AG04450 (cell line): ENCODE measurements around the gene AK3. TPM values are rescaled to one million over a fixed set of nuclear protein-coding genes. Genes with fewer than 3 reads are reported as not detected.

ENCODE experiments used
- CTCF ChIA-PET: fragments of 300-600, 350-600 bp; formaldehyde crosslinking; extraction: SDS; loops from one replicate; lab custom pipeline; 2022; ENCODE audit warnings: antibody characterized with exemption, inconsistent platforms; lab: Charles Lee
- POLR2A ChIA-PET: fragments of 350-600 bp; formaldehyde crosslinking; extraction: SDS; loops from one replicate; lab custom pipeline; 2021; ENCODE audit warnings: antibody characterized with exemption, inconsistent platforms; lab: Yijun Ruan, JAX
- DNase-seq: peaks from one replicate; pipeline ENCODE4 v3.0.0-alpha.2; 2011; ENCODE audit warnings: low read depth, low spot score
- H3K27ac ChIP-seq: one replicate; pipeline ENCODE4 v1.5.1; 2012; ENCODE audit warnings: low read depth, low read length, control low read depth
- H3K27me3 ChIP-seq: one replicate; pipeline ENCODE4 v1.6.0; 2012; ENCODE audit warnings: low read length; ENCODE audit not compliant: control insufficient read depth, insufficient read depth
- H3K4me3 ChIP-seq: 2 replicates; pipeline ENCODE4 v1.5.1; 2011; ENCODE audit warnings: mild to moderate bottlenecking, low read depth, low read length, control low read depth
- H3K9me3 ChIP-seq: 2 replicates; pipeline ENCODE4 v1.5.1; 2012; ENCODE audit warnings: low read length; ENCODE audit not compliant: control insufficient read depth, insufficient read depth
- polyA plus RNA-seq: library from polyadenylated mRNA; depleted of rRNA; stranded (reverse); fragments of >200 nt; gene quantifications from 2 replicates; pipeline ENCODE4 v1.2.3, GENCODE V29; 2011
- TF ChIP-seq, protein P1 (sequence below): IDR thresholded peaks from 2 replicates; pipeline ENCODE4 v1.5.1; 2011; ENCODE audit warnings: low read depth, low read length, control low read depth, inconsistent platforms

AK3 gene
- polyA plus RNA-seq, 1 experiment, result 70.3 TPM

DNA sequence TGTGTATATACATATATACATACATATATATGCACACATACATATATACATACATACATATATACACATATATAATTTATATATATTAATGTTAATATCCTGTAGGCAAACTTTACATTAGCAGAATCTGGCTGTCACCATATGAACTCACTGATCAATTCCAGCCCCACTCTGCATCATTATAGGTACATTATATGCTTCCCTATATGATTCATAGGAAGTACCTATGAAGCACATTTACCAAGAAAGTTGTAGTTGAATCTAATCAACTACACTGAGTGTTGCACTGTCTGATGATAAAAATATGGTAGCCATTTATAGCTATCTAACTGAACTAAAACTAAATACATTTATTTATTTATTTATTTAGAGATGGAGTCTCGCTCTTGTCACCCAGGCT, 69.3 kb downstream of the AK3 start:
- H3K9me3 ChIP-seq, result no peaks in the 10 kb centered on the region
- H3K27ac ChIP-seq, result no peak overlapping the region
- no peak for DNase-seq
- POLR2A ChIA-PET, result interaction anchor here (0.6 kb wide), 1 partner anchor 54 kb away, joined by 3 read pairs; no protein-coding TSS in a partner anchor
- H3K4me3 ChIP-seq, result no peak overlapping the region
- no peaks in the 10 kb centered on the region for H3K27me3 ChIP-seq
- CTCF ChIA-PET, result interaction anchor here (0.7 kb wide), 1 partner anchor 10 kb away, joined by 3 read pairs; the partner anchor contains the start of gene PLPP6
- TF ChIP-seq, protein P1, sequence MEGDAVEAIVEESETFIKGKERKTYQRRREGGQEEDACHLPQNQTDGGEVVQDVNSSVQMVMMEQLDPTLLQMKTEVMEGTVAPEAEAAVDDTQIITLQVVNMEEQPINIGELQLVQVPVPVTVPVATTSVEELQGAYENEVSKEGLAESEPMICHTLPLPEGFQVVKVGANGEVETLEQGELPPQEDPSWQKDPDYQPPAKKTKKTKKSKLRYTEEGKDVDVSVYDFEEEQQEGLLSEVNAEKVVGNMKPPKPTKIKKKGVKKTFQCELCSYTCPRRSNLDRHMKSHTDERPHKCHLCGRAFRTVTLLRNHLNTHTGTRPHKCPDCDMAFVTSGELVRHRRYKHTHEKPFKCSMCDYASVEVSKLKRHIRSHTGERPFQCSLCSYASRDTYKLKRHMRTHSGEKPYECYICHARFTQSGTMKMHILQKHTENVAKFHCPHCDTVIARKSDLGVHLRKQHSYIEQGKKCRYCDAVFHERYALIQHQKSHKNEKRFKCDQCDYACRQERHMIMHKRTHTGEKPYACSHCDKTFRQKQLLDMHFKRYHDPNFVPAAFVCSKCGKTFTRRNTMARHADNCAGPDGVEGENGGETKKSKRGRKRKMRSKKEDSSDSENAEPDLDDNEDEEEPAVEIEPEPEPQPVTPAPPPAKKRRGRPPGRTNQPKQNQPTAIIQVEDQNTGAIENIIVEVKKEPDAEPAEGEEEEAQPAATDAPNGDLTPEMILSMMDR, result no peak

DNA sequence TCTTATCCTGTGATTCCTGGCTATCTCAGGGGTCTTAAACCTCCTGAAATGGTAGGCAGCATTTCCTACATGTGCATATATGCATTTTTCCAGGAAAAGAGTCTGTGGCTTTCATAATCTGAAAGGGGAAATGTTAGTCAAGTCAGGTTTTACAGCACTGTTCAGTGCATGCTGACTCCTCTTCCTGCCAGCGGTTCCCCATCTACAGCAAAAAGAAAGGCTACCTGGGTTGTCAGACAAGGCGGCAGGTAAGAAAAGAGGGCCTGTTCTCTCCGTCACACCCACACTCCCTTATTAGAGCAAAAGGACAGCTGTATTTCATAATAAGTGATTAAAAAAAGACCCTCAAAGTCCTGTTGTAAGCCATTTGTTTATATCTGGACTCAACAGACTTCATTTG, 70.4 kb downstream of the AK3 start:
- ChIA-PET CTCF (no interaction called here), POLR2A (no interaction called here)
- Histone ChIP-seq H3K27ac (no peak overlapping the region), H3K27me3 (no peaks in the 10 kb centered on the region), H3K9me3 (no peaks in the 10 kb centered on the region), H3K4me3 (no peak overlapping the region)
- TF ChIP-seq, protein P1, result no peak
- no peak for DNase-seq

DNA sequence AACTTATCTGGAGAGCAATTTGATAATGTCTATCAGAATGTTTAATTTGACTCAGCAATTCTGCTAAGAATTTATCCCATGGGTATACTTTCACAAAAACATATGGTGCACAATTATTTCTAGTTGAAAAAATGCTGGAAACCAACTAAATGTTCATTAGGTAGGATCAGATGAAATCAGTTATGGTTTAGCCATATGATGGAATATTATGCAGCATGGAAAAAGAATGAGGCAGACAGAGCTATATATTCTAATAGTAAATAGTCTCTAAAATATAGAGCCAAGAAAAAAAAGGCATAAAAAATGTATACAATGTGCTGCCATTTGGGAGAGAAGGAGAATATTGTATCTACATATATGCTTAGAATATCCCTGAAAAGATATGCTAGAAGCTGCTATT, 71.1 kb downstream of the AK3 start:
- ChIA-PET CTCF (no interaction called here), POLR2A (no interaction called here)
- Histone ChIP-seq H3K4me3 (no peak overlapping the region), H3K9me3 (no peaks in the 10 kb centered on the region), H3K27me3 (no peaks in the 10 kb centered on the region), H3K27ac (no peak overlapping the region)
- TF ChIP-seq, protein P1, result no peak
- DNase-seq, result no peak

DNA sequence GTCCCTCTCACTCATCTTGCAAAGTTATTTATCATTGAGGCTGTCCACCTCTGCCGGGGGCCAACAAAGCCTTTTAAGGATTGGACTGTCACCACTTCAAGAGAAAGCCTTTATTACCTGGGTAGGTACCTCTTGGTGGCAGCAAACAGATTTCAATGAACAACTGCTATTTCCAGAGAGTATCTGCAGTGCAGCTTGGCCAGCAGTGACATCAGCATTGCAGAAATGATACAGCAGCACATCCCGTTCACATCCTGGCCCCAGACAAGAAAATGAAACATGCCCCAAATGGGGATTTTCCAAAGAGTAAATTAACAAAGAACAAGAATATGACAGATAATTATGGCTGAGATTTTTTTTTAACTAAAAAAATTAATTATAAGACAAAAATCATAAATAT, 72.4 kb downstream of the AK3 start:
- ChIA-PET POLR2A (no interaction called here), CTCF (no interaction called here)
- no peak for DNase-seq
- no peak overlapping the region for H3K4me3 ChIP-seq
- H3K27ac ChIP-seq, result no peak overlapping the region
- TF ChIP-seq, protein P1, result no peak
- no peaks in the 10 kb centered on the region for H3K27me3 ChIP-seq
- H3K9me3 ChIP-seq, result no peaks in the 10 kb centered on the region

DNA sequence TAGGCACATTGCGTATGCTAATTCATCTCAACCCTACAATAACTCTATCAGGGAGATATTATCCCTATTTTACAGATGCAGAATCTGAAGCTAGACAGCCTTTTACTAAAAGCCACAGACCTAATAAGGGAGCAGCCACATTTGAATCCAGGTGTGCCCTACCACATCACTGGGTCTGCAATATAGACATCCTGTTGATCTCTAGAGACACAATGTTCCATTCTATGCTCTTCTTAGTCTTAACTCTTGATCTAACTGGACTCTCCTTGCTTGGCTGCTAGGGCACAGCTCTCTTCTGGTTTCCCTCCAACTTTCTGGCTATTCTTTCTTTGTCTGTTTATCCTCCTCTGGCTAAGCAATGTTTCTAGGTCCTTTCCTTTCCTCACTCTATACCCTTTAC, 73.3 kb downstream of the AK3 start:
- TF ChIP-seq, protein P1, result no peak

More for the DNA sequence above, 73.3 kb downstream of the AK3 start:
- no peak overlapping the region for H3K4me3 ChIP-seq
- DNase-seq, result no peak
- H3K27me3 ChIP-seq, result no peaks in the 10 kb centered on the region
- CTCF ChIA-PET, result no interaction called here
- no peaks in the 10 kb centered on the region; the same call in 1 of the 2 replicates for H3K9me3 ChIP-seq
- POLR2A ChIA-PET, result no interaction called here
- no peak overlapping the region for H3K27ac ChIP-seq
